Activated CD8-positive, alpha-beta memory T cell treated with anti-CD3 and anti-CD28 coated beads, Interleukin-2, amount 50 U/mL, for 24 hours (primary cell): ENCODE measurements around the gene CNTN4.

Source experiments
- DNase-seq: peaks from one replicate; pipeline ENCODE4 v3.0.0-alpha.2; 2020; ENCODE audit errors: extremely low read depth

CNTN4 gene

GRCh38 chr3:2153053-2153452, 54.4 kb downstream of the CNTN4 start:
- no peak for DNase-seq

GRCh38 chr3:2153547-2153946, 54.9 kb downstream of the CNTN4 start:
- DNase-seq = no peak

DNA sequence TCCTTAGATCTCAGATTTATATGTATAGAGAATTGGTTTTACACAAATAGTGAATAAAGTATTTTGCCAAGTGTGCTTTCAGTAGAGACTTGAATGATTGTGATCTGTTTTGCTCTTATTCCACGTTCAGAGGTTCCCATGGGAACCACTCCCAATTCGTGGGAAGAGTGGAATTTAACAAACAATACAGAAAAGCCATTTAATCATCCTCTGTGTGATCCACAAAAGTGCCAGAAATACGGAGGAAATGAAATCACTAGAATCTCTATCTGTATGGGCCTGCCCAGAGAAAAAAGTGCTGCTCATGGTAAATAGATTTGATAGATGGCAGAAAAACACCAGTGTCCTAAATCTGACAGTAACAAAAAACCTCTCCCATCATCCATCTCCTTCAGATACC, 56.0 kb downstream of the CNTN4 start:
- no peak for DNase-seq

GRCh38 chr3:2156244-2156847, 57.7 kb downstream of the CNTN4 start:
- DNase-seq = no peak

DNA sequence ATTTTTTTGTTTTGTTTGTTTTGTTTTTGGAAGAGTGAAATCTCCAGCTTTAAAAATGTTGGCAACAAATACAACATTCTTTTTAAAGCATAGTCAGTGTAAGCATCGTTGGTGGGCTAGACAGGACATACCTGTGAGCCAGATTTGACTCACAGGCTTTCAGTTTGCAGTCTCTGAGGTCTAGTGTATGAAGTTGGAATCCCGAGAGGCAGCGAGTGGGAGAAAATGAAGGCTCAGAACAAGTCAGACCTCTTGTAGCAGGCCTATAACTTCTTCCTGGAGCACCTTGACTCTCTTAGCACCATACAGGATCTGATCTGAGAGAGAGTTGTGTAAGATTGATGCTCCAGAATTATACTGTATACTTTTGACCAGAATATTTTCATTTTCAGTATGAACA, 60.2 kb downstream of the CNTN4 start:
- no peak for DNase-seq

- no peak for DNase-seq
Measured at GRCh38 chr3:2166552-2166951, 67.9 kb downstream of the CNTN4 start.

GRCh38 chr3:2172561-2173171, 74.0 kb downstream of the CNTN4 start:
- no peak for DNase-seq

- no peak for DNase-seq
Measured at GRCh38 chr3:2180634-2181033, 82.0 kb downstream of the CNTN4 start.

- no peak for DNase-seq
Measured at GRCh38 chr3:2198776-2199279, 100.2 kb downstream of the CNTN4 start.

DNA sequence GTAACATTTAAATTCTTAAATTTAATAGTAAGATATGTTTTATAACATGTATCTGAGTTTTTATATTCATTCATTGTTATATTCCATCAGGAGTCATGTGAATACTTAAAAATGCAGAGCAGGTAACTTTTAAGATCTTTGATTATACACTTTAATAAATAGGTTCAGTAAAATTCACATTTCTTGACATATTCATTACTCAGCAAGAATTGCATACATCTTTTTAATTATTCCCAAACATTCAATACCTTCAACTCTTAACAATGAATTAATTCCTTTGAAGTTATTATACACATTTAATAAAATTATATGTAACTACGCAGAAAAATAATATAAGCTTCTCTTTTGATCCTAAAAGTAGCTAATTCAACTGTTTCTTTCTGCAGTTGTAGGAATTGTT, 105.4 kb downstream of the CNTN4 start:
- no peak for DNase-seq

DNA sequence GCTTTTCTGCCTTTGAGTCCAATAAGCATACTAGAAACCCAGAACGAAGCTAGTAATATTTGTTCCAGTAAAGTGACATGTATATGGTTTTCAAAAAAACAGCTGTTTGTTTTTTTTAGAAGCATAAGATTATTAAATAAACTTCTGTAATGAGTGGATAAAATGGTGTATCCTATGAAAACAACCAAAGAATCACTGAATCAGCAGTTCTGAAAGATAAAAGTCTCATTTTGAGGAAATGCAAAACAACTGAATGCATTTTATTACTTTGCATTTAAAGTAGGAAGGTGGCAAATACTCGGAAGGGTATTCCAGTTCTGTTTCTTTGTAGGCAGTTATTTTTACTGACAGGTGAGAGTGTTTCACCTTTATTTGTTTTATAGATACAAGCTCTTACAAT, 107.0 kb downstream of the CNTN4 start:
- DNase-seq = no peak

- no peak for DNase-seq
Measured at GRCh38 chr3:2206536-2206935, 107.9 kb downstream of the CNTN4 start.

- DNase-seq = no peak
Measured at GRCh38 chr3:2211568-2211967, 112.9 kb downstream of the CNTN4 start.

GRCh38 chr3:2212206-2212605, 113.5 kb downstream of the CNTN4 start:
- DNase-seq = no peak

- DNase-seq = no peak
Measured at GRCh38 chr3:2218375-2218774, 119.7 kb downstream of the CNTN4 start.

DNA sequence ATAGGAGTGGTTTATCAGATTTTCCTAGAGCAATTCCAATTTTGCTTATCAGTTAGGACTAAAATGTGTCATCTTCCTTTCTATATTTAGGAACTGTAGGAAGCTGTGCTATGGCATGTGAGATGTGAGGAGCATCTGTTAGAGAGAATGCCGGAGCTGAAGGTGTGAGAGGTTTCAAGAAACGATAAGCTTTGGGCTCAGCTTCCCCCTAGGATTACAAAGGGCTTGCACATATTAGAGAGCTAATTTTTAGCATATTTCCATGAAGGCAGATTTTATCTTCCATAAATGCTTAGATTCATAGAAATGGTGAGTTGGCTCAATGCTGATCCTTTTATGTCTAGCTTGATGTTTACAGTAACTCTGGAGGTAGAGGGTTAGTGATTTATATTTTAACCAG, 120.2 kb downstream of the CNTN4 start:
- DNase-seq = no peak

GRCh38 chr3:2236203-2236602, 137.5 kb downstream of the CNTN4 start:
- DNase-seq = no peak

- no peak for DNase-seq
Measured at GRCh38 chr3:2244137-2244536, 145.5 kb downstream of the CNTN4 start.

DNA sequence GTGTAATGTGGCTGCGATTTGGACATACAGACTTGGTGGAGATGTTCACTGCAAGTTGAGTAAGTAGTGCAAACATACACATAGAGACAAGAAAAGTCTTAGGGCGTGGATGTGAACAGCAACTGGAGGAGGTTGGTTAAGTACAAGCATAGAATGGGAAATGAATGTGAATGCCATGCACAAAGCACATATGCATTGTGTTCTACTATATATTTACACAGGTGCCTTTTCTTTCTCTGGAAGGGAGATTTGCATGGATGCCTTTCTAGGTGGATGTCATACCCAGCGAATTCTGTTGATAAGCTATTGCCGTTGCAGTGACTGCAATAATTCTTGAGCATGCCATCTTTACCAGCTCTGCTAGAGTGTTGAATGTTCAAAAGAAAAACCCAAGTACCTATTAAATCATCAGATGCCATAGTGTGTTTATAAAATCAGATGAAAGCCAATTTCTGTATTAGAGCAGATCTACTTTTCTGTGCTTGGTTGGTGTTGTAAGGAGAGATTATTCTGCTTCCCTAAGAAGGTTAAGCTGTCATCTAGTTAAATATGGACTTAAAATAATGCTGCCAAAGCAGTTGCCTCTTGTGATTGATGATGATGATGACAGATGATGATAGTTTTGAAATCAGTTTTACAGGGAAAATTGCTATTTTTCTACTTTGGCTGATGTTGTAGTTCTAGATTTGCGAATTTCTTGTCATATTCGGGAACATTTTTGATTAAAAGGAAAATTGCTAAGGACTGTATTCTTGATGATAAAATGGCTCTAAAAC, 148.4 kb downstream of the CNTN4 start:
- no peak for DNase-seq

DNA sequence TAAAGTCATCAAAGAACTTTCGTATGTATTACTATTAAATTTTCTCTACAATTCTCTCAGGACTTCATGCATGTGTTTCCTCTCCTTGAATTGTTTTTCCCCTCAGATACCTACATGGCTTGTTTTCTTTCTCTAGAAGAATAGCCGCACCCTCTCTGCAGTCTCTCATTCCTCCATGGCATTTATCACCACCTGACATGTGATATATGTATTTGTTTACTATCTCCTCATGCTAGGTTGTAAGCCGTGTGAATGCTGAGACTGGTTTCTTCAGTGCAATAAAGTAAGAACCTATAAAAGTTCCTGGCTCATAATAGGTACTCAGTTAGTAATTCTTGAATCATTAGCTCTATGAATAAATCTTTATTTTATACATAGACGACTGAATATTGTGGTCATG, 149.2 kb downstream of the CNTN4 start:
- DNase-seq = no peak

DNA sequence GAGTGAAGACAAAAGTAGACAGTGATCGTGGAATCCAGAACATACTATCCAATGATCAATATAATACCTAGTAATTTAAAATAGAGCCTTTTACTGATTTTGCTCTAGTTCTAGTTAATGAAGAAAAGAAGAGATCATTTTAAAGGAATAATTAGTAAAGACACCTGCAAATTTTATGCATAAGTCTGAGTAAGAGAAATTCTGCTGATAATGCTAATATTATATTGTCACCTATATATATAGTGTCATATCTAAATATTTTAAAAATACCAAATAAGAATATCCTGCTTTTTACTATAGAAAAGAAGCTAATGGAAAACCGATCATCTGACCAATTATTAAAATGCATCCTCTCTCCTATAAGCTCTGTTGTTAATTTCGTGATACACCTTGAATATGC, 152.1 kb downstream of the CNTN4 start:
- DNase-seq = no peak

- no peak for DNase-seq
Measured at GRCh38 chr3:2261747-2262146, 163.1 kb downstream of the CNTN4 start.

DNA sequence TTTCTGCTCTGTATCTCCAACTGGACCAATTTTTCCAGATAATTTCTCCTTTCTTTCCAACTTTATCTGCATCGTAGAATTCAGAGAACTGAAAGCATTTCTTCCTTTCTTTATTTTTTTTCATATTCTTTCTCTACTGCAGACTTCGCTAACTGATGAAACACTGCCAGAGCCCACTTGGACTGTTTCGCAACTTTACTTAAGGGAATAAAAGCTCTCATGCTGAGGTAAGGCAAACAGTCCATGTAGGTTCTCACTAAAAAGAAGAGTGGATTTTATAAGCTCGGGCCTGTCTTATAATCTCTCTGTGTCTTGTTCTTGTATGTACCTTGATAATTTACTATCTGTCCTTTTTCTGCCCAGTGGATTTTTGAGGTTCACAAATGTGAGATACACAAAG, 163.5 kb downstream of the CNTN4 start:
- no peak for DNase-seq
